Mucosa of rectum (tissue), 2 donors: ENCODE results near the gene GBE1.

Experiments
- H3K27ac ChIP-seq, 2 donors: one replicate each; pipeline ENCODE4 v1.7.0; 2013; ENCODE audit warnings: inconsistent platforms in 2 of 2, low read depth in 2 of 2, low read length in 2 of 2
- H3K27me3 ChIP-seq, 2 donors: one replicate each; pipeline ENCODE4 v1.7.0; 2013; ENCODE audit warnings: low read length in 2 of 2; ENCODE audit not compliant: control insufficient read depth in 2 of 2, insufficient read depth in 2 of 2
- H3K36me3 ChIP-seq, 2 donors: one replicate each; pipeline ENCODE4 v1.7.0; 2013; ENCODE audit warnings: low read length in 2 of 2; ENCODE audit not compliant: control insufficient read depth in 2 of 2, insufficient read depth in 2 of 2
- H3K4me1 ChIP-seq, 2 donors: one replicate each; pipeline ENCODE4 v1.7.0; 2013; ENCODE audit warnings: low read length in 2 of 2, mild to moderate bottlenecking in 1 of 2; ENCODE audit not compliant: control insufficient read depth in 2 of 2, insufficient read depth in 2 of 2
- H3K4me3 ChIP-seq, 2 donors: one replicate each; pipeline ENCODE4 v1.7.0; 2013; ENCODE audit warnings: low read length in 2 of 2
- H3K9ac ChIP-seq, 2 donors: one replicate each; pipeline ENCODE4 v1.7.0; 2013; ENCODE audit warnings: low read length in 2 of 2, low read depth in 1 of 2, mild to moderate bottlenecking in 1 of 2
- H3K9me3 ChIP-seq, 2 donors: one replicate each; pipeline ENCODE4 v1.7.0; 2013; ENCODE audit warnings: low read length in 2 of 2; ENCODE audit not compliant: control insufficient read depth in 2 of 2
- donor health status: healthy.
- donor health status: Normal muscosa, but diverticular disease.

GBE1 gene

GRCh38 chr3:81760924-81761903 lies at the start of gene GBE1:
Gene GBE1, minus strand, starts transcription at chr3:81761645. Its CDS starts 128 bp downstream, at chr3:81761517.
- Histone ChIP-seq H3K27me3 (no peaks in the 10 kb centered on the region), H3K4me3 (peak within 1 kb of the TSS; percentile 84 to 93), H3K27ac (peak within 1 kb of the TSS; percentile 97 to 99), H3K9me3 (no peaks in the 10 kb centered on the region), H3K4me1 (peaks cover 4 to 14% of the 10 kb centered on the region in 2 donors), H3K36me3 (no peaks in the 10 kb centered on the region), H3K9ac (peak within 1 kb of the TSS; percentile 89 to 95)

- Histone ChIP-seq H3K27ac (no peak overlapping the region), H3K4me1 (no peaks in the 10 kb centered on the region), H3K36me3 (no peaks in the 10 kb centered on the region), H3K9me3 (no peaks in the 10 kb centered on the region), H3K9ac (no peak overlapping the region), H3K4me3 (no peak overlapping the region), H3K27me3 (no peaks in the 10 kb centered on the region)
Measured at GRCh38 chr3:81808900-81809299, 47.5 kb upstream of the GBE1 start.

- no peaks in the 10 kb centered on the region for H3K4me1 ChIP-seq
- H3K4me3 ChIP-seq, result no peak overlapping the region
- no peaks in the 10 kb centered on the region for H3K36me3 ChIP-seq
- no peak overlapping the region for H3K9ac ChIP-seq
- no peaks in the 10 kb centered on the region for H3K27me3 ChIP-seq
- no peaks in the 10 kb centered on the region for H3K9me3 ChIP-seq
- no peak overlapping the region for H3K27ac ChIP-seq
Measured at GRCh38 chr3:81799403-81799802, 38.0 kb upstream of the GBE1 start.

GRCh38 chr3:81793410-81793809 lies 32.0 kb upstream of the GBE1 start:
- no peak overlapping the region for H3K9ac ChIP-seq
- no peak overlapping the region for H3K27ac ChIP-seq
- H3K4me1 ChIP-seq, result no peaks in the 10 kb centered on the region
- H3K4me3 ChIP-seq, result no peak overlapping the region
- H3K36me3 ChIP-seq, result no peaks in the 10 kb centered on the region
- H3K9me3 ChIP-seq, result no peaks in the 10 kb centered on the region
- H3K27me3 ChIP-seq, result no peaks in the 10 kb centered on the region

- Histone ChIP-seq H3K36me3 (no peaks in the 10 kb centered on the region), H3K4me3 (no peak overlapping the region), H3K9ac (no peak overlapping the region), H3K4me1 (no peaks in the 10 kb centered on the region), H3K27me3 (no peaks in the 10 kb centered on the region), H3K9me3 (no peaks in the 10 kb centered on the region), H3K27ac (no peak overlapping the region)
Measured at GRCh38 chr3:81790117-81790516, 28.7 kb upstream of the GBE1 start.

GRCh38 chr3:81789691-81790090 lies 28.2 kb upstream of the GBE1 start:
- H3K36me3 ChIP-seq, result no peaks in the 10 kb centered on the region
- H3K9me3 ChIP-seq, result no peaks in the 10 kb centered on the region
- no peak overlapping the region for H3K9ac ChIP-seq
- H3K27me3 ChIP-seq, result no peaks in the 10 kb centered on the region
- no peaks in the 10 kb centered on the region for H3K4me1 ChIP-seq
- H3K27ac ChIP-seq, result no peak overlapping the region
- H3K4me3 ChIP-seq, result no peak overlapping the region

GRCh38 chr3:81788610-81789009 lies 27.2 kb upstream of the GBE1 start:
- no peaks in the 10 kb centered on the region for H3K36me3 ChIP-seq
- no peak overlapping the region for H3K27ac ChIP-seq
- no peaks in the 10 kb centered on the region for H3K4me1 ChIP-seq
- H3K9ac ChIP-seq, result no peak overlapping the region
- no peaks in the 10 kb centered on the region for H3K9me3 ChIP-seq
- no peaks in the 10 kb centered on the region for H3K27me3 ChIP-seq
- H3K4me3 ChIP-seq, result no peak overlapping the region

- H3K27ac ChIP-seq, result no peak overlapping the region
- no peaks in the 10 kb centered on the region for H3K27me3 ChIP-seq
- H3K9ac ChIP-seq, result no peak overlapping the region
- H3K4me1 ChIP-seq, result no peaks in the 10 kb centered on the region
- no peak overlapping the region for H3K4me3 ChIP-seq
- no peaks in the 10 kb centered on the region for H3K9me3 ChIP-seq
- no peaks in the 10 kb centered on the region for H3K36me3 ChIP-seq
Measured at GRCh38 chr3:81788044-81788443, 26.6 kb upstream of the GBE1 start.

- no peaks in the 10 kb centered on the region for H3K4me1 ChIP-seq
- H3K27me3 ChIP-seq, result no peaks in the 10 kb centered on the region
- no peaks in the 10 kb centered on the region for H3K9me3 ChIP-seq
- H3K9ac ChIP-seq, result no peak overlapping the region
- H3K36me3 ChIP-seq, result no peaks in the 10 kb centered on the region
- no peak overlapping the region for H3K27ac ChIP-seq
- no peak overlapping the region for H3K4me3 ChIP-seq
Measured at GRCh38 chr3:81782585-81782984, 21.1 kb upstream of the GBE1 start.

- H3K36me3 ChIP-seq, result no peaks in the 10 kb centered on the region
- no peak overlapping the region for H3K4me3 ChIP-seq
- no peak overlapping the region for H3K27ac ChIP-seq
- no peaks in the 10 kb centered on the region for H3K4me1 ChIP-seq
- no peaks in the 10 kb centered on the region for H3K27me3 ChIP-seq
- no peaks in the 10 kb centered on the region for H3K9me3 ChIP-seq
- H3K9ac ChIP-seq, result no peak overlapping the region
Measured at GRCh38 chr3:81778678-81779182, 17.3 kb upstream of the GBE1 start.
